B cell (primary cell): ENCODE results near the gene GRB10. TPM values are rescaled to one million over a fixed set of nuclear protein-coding genes. Genes with fewer than 3 reads are reported as not detected.

Experiments used
- ATAC-seq: fragments of 200-7000 bp; cut with Tn5 transposase; one replicate; pipeline ENCODE4 v1.10.0; 2021; ENCODE audit warnings: low read depth, mild to moderate bottlenecking, moderate number of reproducible peaks, moderate library complexity
- CTCF ChIA-PET: fragments of 350-600 bp; sonication (Branson Sonifier 250); formaldehyde crosslinking; loops from one replicate; lab custom pipeline; 2021; ENCODE audit warnings: antibody characterized with exemption, inconsistent platforms; lab: Charles Lee
- POLR2A ChIA-PET: fragments of 350-600 bp; sonication (Branson Sonifier 250); formaldehyde crosslinking; loops from one replicate; lab custom pipeline; 2021; ENCODE audit warnings: antibody characterized with exemption; lab: Charles Lee
- DNase-seq: peaks from one replicate; pipeline ENCODE4 v3.0.0; 2013
- H2AFZ ChIP-seq: 2 replicates; pipeline ENCODE4 v1.6.1; 2012; ENCODE audit warnings: mild to moderate bottlenecking, low read depth, low read length; ENCODE audit not compliant: insufficient read depth, poor library complexity, severe bottlenecking
- H3K27ac ChIP-seq, 2 donors: 1 replicate in 1 of 2; 2 replicates in 1 of 2; pipeline ENCODE4 v1.5.1; 2012 to 2013; ENCODE audit warnings: low read length in 2 of 2, mild to moderate bottlenecking in 2 of 2, moderate library complexity in 1 of 2
- H3K27me3 ChIP-seq, 4 experiments: fragments of 200-600 bp in 1 of 4; sonication (generic) in 1 of 4; replicated peaks in 1 of 4; 1 replicate in 2 of 4; 2 replicates in 2 of 4; pipeline versions ENCODE4 v1.6.1 to v1.7.0; 2013 to 2016; ENCODE audit warnings: low read length in 3 of 4, mild to moderate bottlenecking in 2 of 4, mixed read lengths in 1 of 4, moderate library complexity in 1 of 4; ENCODE audit not compliant: insufficient read depth in 4 of 4, control insufficient read depth in 3 of 4; ENCODE audit errors: control extremely low read depth in 1 of 4
- H3K36me3 ChIP-seq, 2 experiments: replicated peaks in 1 of 2; 1 replicate in 1 of 2; 2 replicates in 1 of 2; pipeline versions ENCODE4 v1.6.1 to v1.7.1; 2013; ENCODE audit warnings: low read length in 1 of 2; ENCODE audit not compliant: insufficient read depth in 2 of 2, control insufficient read depth in 1 of 2; ENCODE audit errors: control extremely low read depth in 1 of 2, extremely low read depth in 1 of 2
- H3K4me1 ChIP-seq, 2 donors: fragments of 200-600 bp in 1 of 2; sonication (generic) in 1 of 2; 1 replicate in 1 of 2; 2 replicates in 1 of 2; pipeline versions ENCODE4 v1.5.1 to v1.6.1; 2013 to 2017; ENCODE audit warnings: low read length in 2 of 2; ENCODE audit not compliant: control insufficient read depth in 2 of 2, insufficient read depth in 2 of 2
- H3K4me2 ChIP-seq: replicated peaks from 2 replicates; pipeline ENCODE3; 2012; ENCODE audit warnings: mild to moderate bottlenecking, low read depth, low read length; ENCODE audit not compliant: poor library complexity, severe bottlenecking
- H3K4me3 ChIP-seq, 5 experiments: fragments of 200-600 bp in 1 of 5; sonication (generic) in 1 of 5; 1 replicate in 3 of 5; 2 replicates in 2 of 5; pipeline versions ENCODE4 v1.5.1 to v1.7.0; 2011 to 2016; ENCODE audit warnings: low read length in 4 of 5, mild to moderate bottlenecking in 4 of 5, low read depth in 2 of 5, control low read depth in 1 of 5, moderate library complexity in 1 of 5; ENCODE audit not compliant: insufficient read depth in 1 of 5; ENCODE audit errors: control extremely low read depth in 1 of 5, extremely low read depth in 1 of 5
- H3K79me2 ChIP-seq: fragments of 200-600 bp; sonication (generic); one replicate; pipeline ENCODE4 v1.6.0; 2016; ENCODE audit warnings: low read length; ENCODE audit not compliant: control insufficient read depth, insufficient read depth
- H3K9ac ChIP-seq: fragments of 200-600 bp; sonication (generic); 2 replicates; pipeline ENCODE4 v1.6.1; 2017; ENCODE audit warnings: mild to moderate bottlenecking, low read length, moderate library complexity
- H3K9me3 ChIP-seq, 3 donors: one replicate each; pipeline versions ENCODE4 v1.6.1 to v1.7.1; 2013; ENCODE audit warnings: low read length in 2 of 3; ENCODE audit not compliant: control insufficient read depth in 2 of 3, insufficient read depth in 1 of 3; ENCODE audit errors: control extremely low read depth in 1 of 3
- H4K20me1 ChIP-seq: 2 replicates; pipeline ENCODE4 v1.6.0; 2012; ENCODE audit warnings: mild to moderate bottlenecking, low read length; ENCODE audit not compliant: insufficient read depth, control insufficient read depth, poor library complexity, severe bottlenecking
- H3K27ac Mint-ChIP-seq: one replicate; pipeline ENCODE4 v1.8.0; 2021; ENCODE audit warnings: mixed read lengths
- H3K27me3 Mint-ChIP-seq: one replicate; pipeline ENCODE4 v1.8.0; 2021; ENCODE audit warnings: mixed read lengths
- H3K4me1 Mint-ChIP-seq: one replicate; pipeline ENCODE4 v1.8.0; 2021; ENCODE audit warnings: mixed read lengths
- H3K4me3 Mint-ChIP-seq: one replicate; pipeline ENCODE4 v1.8.0; 2021; ENCODE audit warnings: mixed read lengths
- H3K9me3 Mint-ChIP-seq: one replicate; pipeline ENCODE4 v1.8.0; 2022; ENCODE audit warnings: mixed read lengths; ENCODE audit not compliant: insufficient read depth
- CTCF ChIP-seq: fragments of 200-600 bp; IDR thresholded peaks from one replicate; pipeline ENCODE4 v1.8.0; 2022; ENCODE audit warnings: antibody characterized with exemption, mild to moderate bottlenecking
- EZH2 ChIP-seq: IDR thresholded peaks from 2 replicates; pipeline ENCODE4 v1.6.1; 2012; ENCODE audit warnings: borderline replicate concordance, low read depth, mild to moderate bottlenecking, moderate library complexity, low read length; ENCODE audit not compliant: insufficient read depth, poor library complexity, severe bottlenecking
- WGBS: methylation state at CpG from one replicate; pipeline ENCODE4 v1.1.5; 2013; ENCODE audit warnings: missing lambda C conversion rate; ENCODE audit not compliant: insufficient coverage; 5-methylcytosine and 5-hydroxymethylcytosine counted together
- intact Hi-C: fragments of 100-400 bp; cut with micrococcal nuclease; formaldehyde crosslinking; loops from one replicate; pipeline ENCODE4 v1.10.0; 2022
- polyA plus RNA-seq: library from polyadenylated mRNA; depleted of rRNA; stranded (reverse); fragments of >200 nt; gene quantifications from 2 replicates; pipeline ENCODE4 v1.2.3, GENCODE V29; 2012
- total RNA-seq, 2 donors: library from RNA; stranded (reverse); fragments of 120-200 nt in 1 of 2; gene quantifications; 1 replicate in 1 of 2; 2 replicates in 1 of 2; pipeline versions ENCODE4 v1.2.3 to v1.2.4, GENCODE V29; 2013 to 2022

Gene GRB10
- total and polyA plus RNA-seq, 2 donors (not counting 1 experiment from before 2014, with no cell fraction given): 0.04 TPM; not detected in 1

- Mint-ChIP-seq H3K27me3 (peaks cover 14% of the 10 kb centered on the region), H3K4me1 (no peaks in the 10 kb centered on the region), H3K9me3 (peaks cover 2% of the 10 kb centered on the region), H3K4me3 (no peak overlapping the region), H3K27ac (no peak overlapping the region)
- Histone ChIP-seq H3K27ac (no peak overlapping the region), H2AFZ (no peak overlapping the region), H3K4me1 (no peaks in the 10 kb centered on the region), H3K79me2 (no peaks in the 10 kb centered on the region), H3K9me3 (no peaks in the 10 kb centered on the region), H3K36me3 (no peaks in the 10 kb centered on the region), H4K20me1 (no peaks in the 10 kb centered on the region), H3K4me2 (no peak overlapping the region), H3K4me3 (no peak overlapping the region), H3K27me3 (no peaks in the 10 kb centered on the region), H3K9ac (no peak overlapping the region)
- intact Hi-C loops: no loop called here
- 87% methylated on average over 18 of the region's 18 CpGs for WGBS
- ATAC-seq (no peak), DNase-seq (no peak)
- CTCF ChIA-PET: no interaction called here
- TF ChIP-seq EZH2 (no peak), CTCF (no peak)
- POLR2A ChIA-PET: no interaction called here
Measured at GRCh38 chr7:50641442-50642405, 141.0 kb downstream of the GRB10 start.

- 93% methylated on average over 7 of the region's 7 CpGs for WGBS
- H3K4me2 ChIP-seq: no peak overlapping the region
- no peaks in the 10 kb centered on the region for H3K9me3 ChIP-seq
- H3K4me1 Mint-ChIP-seq: no peaks in the 10 kb centered on the region
- H3K36me3 ChIP-seq: no peaks in the 10 kb centered on the region
- H2AFZ ChIP-seq: no peak overlapping the region
- H3K4me3 Mint-ChIP-seq: no peak overlapping the region
- ChIA-PET CTCF (interaction anchor here (1.6 to 1.8 kb wide), 2 partner anchors 12 to 548 kb away, joined by 3 to 7 read pairs; no protein-coding TSS in a partner anchor), POLR2A (no interaction called here)
- no peak overlapping the region for H3K27ac ChIP-seq
- no peak for ATAC-seq
- DNase-seq: no peak
- no peak overlapping the region for H3K4me3 ChIP-seq
- H3K9ac ChIP-seq: no peak overlapping the region
- H3K27ac Mint-ChIP-seq: no peak overlapping the region
- intact Hi-C loops: no loop called here
- no peaks in the 10 kb centered on the region for H3K79me2 ChIP-seq
- no peaks in the 10 kb centered on the region for H3K4me1 ChIP-seq
- TF ChIP-seq EZH2 (no peak), CTCF (no peak)
- no peaks in the 10 kb centered on the region for H4K20me1 ChIP-seq
- H3K9me3 Mint-ChIP-seq: peaks cover 2% of the 10 kb centered on the region
- no peaks in the 10 kb centered on the region for H3K27me3 ChIP-seq
- H3K27me3 Mint-ChIP-seq: peaks cover 20% of the 10 kb centered on the region
Measured at GRCh38 chr7:50640779-50641178, 141.9 kb downstream of the GRB10 start.
